ENCODE measurements around the gene OBSCN. TPM values are rescaled to one million over a fixed set of nuclear protein-coding genes. Genes with fewer than 3 reads are reported as not detected.

OBSCN gene
- total RNA-seq, 2 experiments from 2014 or later = 29.5 to 45.2 TPM

DNA sequence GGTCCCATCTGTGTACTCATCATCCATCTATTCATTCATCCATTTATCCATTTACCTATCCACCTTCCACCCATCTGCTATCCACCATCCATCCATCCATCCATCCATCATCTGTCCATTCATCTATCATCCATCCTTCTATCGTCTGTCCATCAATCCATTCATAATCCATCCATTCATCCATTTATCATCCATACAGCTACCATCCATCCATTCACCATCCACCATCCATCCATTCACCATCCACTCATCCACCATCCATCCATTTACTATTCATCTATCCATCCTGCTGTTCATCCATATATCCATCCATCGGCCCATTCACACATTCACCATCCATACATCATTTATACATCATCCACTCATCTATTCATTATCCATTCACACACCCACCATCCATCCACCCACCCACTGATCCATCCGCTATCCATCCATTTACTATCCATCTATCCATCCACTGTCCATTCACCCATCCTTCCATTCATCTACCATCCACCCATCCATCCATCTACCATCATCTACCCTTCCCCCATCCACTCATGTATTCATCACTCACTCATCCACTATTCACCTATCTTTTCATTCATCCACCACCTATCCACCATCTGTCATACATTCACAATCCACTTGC lies 102.4 kb downstream of the OBSCN start:
- no TSS peak for BruUV-seq (replicated peaks)
- POLR2A ChIA-PET = no interaction called here
- DNase-seq (ENCODE audit: low spot score) = no peak
- H3K36me3 ChIP-seq (ENCODE audit: insufficient read depth, low read length) = no peaks in the 10 kb centered on the region
- H3K79me2 ChIP-seq (ENCODE audit: insufficient read depth, low read depth, low read length) = no peaks in the 10 kb centered on the region
- CTCF ChIA-PET (ENCODE audit: unreplicated experiment) = no interaction called here
- no peaks in the 10 kb centered on the region for H3K4me1 ChIP-seq (ENCODE audit: insufficient read depth, low read length, poor library complexity, severe bottlenecking)
- no peak for TF ChIP-seq EZH2phosphoT487 (IDR thresholded peaks at IDR 0.05; ENCODE audit: borderline replicate concordance, low read depth, low read length)
- TF ChIP-seq, protein P1, sequence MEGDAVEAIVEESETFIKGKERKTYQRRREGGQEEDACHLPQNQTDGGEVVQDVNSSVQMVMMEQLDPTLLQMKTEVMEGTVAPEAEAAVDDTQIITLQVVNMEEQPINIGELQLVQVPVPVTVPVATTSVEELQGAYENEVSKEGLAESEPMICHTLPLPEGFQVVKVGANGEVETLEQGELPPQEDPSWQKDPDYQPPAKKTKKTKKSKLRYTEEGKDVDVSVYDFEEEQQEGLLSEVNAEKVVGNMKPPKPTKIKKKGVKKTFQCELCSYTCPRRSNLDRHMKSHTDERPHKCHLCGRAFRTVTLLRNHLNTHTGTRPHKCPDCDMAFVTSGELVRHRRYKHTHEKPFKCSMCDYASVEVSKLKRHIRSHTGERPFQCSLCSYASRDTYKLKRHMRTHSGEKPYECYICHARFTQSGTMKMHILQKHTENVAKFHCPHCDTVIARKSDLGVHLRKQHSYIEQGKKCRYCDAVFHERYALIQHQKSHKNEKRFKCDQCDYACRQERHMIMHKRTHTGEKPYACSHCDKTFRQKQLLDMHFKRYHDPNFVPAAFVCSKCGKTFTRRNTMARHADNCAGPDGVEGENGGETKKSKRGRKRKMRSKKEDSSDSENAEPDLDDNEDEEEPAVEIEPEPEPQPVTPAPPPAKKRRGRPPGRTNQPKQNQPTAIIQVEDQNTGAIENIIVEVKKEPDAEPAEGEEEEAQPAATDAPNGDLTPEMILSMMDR (conservative IDR thresholded peaks at IDR 0.05; ENCODE audit: low read length) = no peak
- H3K4me2 ChIP-seq (ENCODE audit: low read length) = no peak overlapping the region
- no peaks in the 10 kb centered on the region for H3K9me3 ChIP-seq (ENCODE audit: low read length)
- H3K27ac ChIP-seq (ENCODE audit: low read depth, low read length, poor library complexity, severe bottlenecking) = no peak overlapping the region
- intact Hi-C loops (cut with micrococcal nuclease; ENCODE audit: unreplicated experiment) = no loop called here
- H4K20me1 ChIP-seq (ENCODE audit: insufficient read depth, low read length) = no peaks in the 10 kb centered on the region
- no peaks in the 10 kb centered on the region for H3K9me2 ChIP-seq (ENCODE audit: insufficient read depth, low read length)
- H3K4me3 ChIP-seq (ENCODE audit: low read depth, low read length, poor library complexity, severe bottlenecking) = no peak overlapping the region
- H2AFZ ChIP-seq (ENCODE audit: low read length) = no peak overlapping the region

DNA sequence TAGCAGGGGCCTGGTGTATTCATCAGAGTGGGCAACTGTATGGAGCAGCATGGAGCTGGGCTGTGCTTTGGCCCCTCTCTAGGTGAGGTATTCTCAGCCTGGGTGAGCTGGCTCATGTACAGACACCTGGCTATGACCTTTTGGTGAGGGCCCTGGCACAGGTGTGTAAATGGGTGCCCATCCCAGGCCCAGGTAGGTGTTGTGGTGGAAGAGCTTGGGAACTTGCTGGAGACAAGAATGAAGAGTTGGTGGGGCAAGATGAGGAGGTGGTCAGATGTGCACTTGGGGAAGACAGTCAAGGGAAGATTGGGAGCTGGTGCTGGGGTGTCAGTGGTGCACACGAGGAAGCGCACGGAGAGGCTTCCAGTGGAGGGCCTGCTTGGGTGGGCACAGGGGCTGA lies 103.2 kb downstream of the OBSCN start:
- Histone ChIP-seq H3K27ac (ENCODE audit: low read depth, low read length, poor library complexity, severe bottlenecking) (no peak overlapping the region), H3K4me1 (ENCODE audit: insufficient read depth, low read length, poor library complexity, severe bottlenecking) (no peaks in the 10 kb centered on the region), H3K9me3 (ENCODE audit: low read length) (no peaks in the 10 kb centered on the region), H3K4me3 (ENCODE audit: low read depth, low read length, poor library complexity, severe bottlenecking) (no peak overlapping the region), H2AFZ (ENCODE audit: low read length) (no peak overlapping the region), H3K36me3 (ENCODE audit: insufficient read depth, low read length) (no peaks in the 10 kb centered on the region), H4K20me1 (ENCODE audit: insufficient read depth, low read length) (no peaks in the 10 kb centered on the region), H3K9me2 (ENCODE audit: insufficient read depth, low read length) (no peaks in the 10 kb centered on the region), H3K4me2 (ENCODE audit: low read length) (no peak overlapping the region), H3K79me2 (ENCODE audit: insufficient read depth, low read depth, low read length) (no peaks in the 10 kb centered on the region)
- CTCF ChIA-PET (ENCODE audit: unreplicated experiment) = no interaction called here
- intact Hi-C loops (cut with micrococcal nuclease; ENCODE audit: unreplicated experiment) = no loop called here
- DNase-seq (ENCODE audit: low spot score) = no peak
- TF ChIP-seq, protein P1 (conservative IDR thresholded peaks at IDR 0.05; ENCODE audit: low read length) = no peak
- TF ChIP-seq EZH2phosphoT487 (IDR thresholded peaks at IDR 0.05; ENCODE audit: borderline replicate concordance, low read depth, low read length) = no peak
- BruUV-seq (replicated peaks) = no TSS peak
- POLR2A ChIA-PET = no interaction called here

DNA sequence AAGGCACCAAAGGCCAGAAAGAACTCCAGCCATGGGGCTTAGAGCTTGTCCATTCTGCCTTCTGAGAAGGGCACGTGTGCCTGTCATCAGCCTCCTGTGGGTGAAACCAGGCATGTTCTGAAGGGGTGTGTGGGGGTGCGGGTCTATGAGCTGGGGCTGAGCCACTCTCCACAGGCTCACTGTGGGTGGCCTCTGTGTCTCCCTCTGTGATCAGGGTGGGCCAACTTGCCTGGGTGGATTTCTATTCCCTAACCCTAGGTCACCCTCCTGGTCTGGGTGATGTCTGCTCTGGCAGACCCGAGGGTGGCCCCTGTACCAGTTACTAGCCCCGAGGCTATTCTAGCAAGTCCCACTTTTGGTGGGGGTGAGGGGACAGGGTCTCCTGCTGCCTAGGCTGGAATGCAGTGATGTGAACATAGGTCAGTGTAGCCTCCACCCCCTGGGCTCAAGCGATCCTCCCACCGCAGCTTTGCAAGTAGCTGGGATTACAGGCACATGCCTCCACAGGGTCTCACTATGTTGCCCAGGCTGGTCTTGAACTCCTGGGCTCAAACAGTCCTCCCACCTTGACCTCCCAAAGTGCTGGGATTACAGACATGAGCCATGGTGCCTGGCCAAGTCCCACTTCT lies 104.4 kb downstream of the OBSCN start:
- ChIA-PET POLR2A (interaction anchor here (0.6 kb wide), 1 partner anchor 40 kb away, joined by 4 read pairs; no protein-coding TSS in a partner anchor), CTCF (ENCODE audit: unreplicated experiment) (no interaction called here)
- no peaks in the 10 kb centered on the region for H3K36me3 ChIP-seq (ENCODE audit: insufficient read depth, low read length)
- no peak overlapping the region for H3K4me2 ChIP-seq (ENCODE audit: low read length)
- no peak for TF ChIP-seq EZH2phosphoT487 (IDR thresholded peaks at IDR 0.05; ENCODE audit: borderline replicate concordance, low read depth, low read length)
- TF ChIP-seq, protein P1 (conservative IDR thresholded peaks at IDR 0.05; ENCODE audit: low read length) = no peak
- intact Hi-C loops (cut with micrococcal nuclease; ENCODE audit: unreplicated experiment) = no loop called here
- no peak overlapping the region for H3K27ac ChIP-seq (ENCODE audit: low read depth, low read length, poor library complexity, severe bottlenecking)
- H3K9me3 ChIP-seq (ENCODE audit: low read length) = no peaks in the 10 kb centered on the region
- no peak overlapping the region for H3K4me3 ChIP-seq (ENCODE audit: low read depth, low read length, poor library complexity, severe bottlenecking)
- DNase-seq (ENCODE audit: low spot score) = no peak
- no peaks in the 10 kb centered on the region for H3K79me2 ChIP-seq (ENCODE audit: insufficient read depth, low read depth, low read length)
- H2AFZ ChIP-seq (ENCODE audit: low read length) = no peak overlapping the region
- no peaks in the 10 kb centered on the region for H3K9me2 ChIP-seq (ENCODE audit: insufficient read depth, low read length)
- H4K20me1 ChIP-seq (ENCODE audit: insufficient read depth, low read length) = no peaks in the 10 kb centered on the region
- H3K4me1 ChIP-seq (ENCODE audit: insufficient read depth, low read length, poor library complexity, severe bottlenecking) = no peaks in the 10 kb centered on the region
- no TSS peak for BruUV-seq (replicated peaks)

Measured in OCI-LY7 (cell line).